NCI-H446 treated with DMSO at 0.1 percent for 48 hours (cell line): ENCODE results near the gene TUT1.
"Not testable (repeated sequence)": the region's sequence is repeated elsewhere in the genome, so short reads cannot be mapped to it uniquely, and the experiment has no call there.

Source experiments
- DNase-seq: peaks from one replicate; lab custom pipeline; 2025; lab: John Stamatoyannopoulos, UW

The TUT1 gene

GRCh38 chr11:62605467-62605866 lies 14.1 kb upstream of the TUT1 start:
- no peak for DNase-seq

GRCh38 chr11:62604460-62605120 lies 13.3 kb upstream of the TUT1 start:
- DNase-seq = no peak

- no peak for DNase-seq
Observed at GRCh38 chr11:62603776-62604299, 12.5 kb upstream of the TUT1 start.

GRCh38 chr11:62603072-62603408 lies 11.7 kb upstream of the TUT1 start:
- DNase-seq = no peak

GRCh38 chr11:62602141-62603071 lies 11.1 kb upstream of the TUT1 start:
- DNase-seq = peak; percentile 37

- DNase-seq = peak; percentile 98
Observed at GRCh38 chr11:62601372-62602140, 10.2 kb upstream of the TUT1 start, which contains the start of gene MTA2. Gene MTA2 (minus strand): TSS chr11:62601865. CDS start chr11:62601450, 415 bp downstream.

GRCh38 chr11:62601122-62601371 lies 9.7 kb upstream of the TUT1 start:
- no peak for DNase-seq

GRCh38 chr11:62600367-62601121 lies 9.2 kb upstream of the TUT1 start:
- no peak for DNase-seq

- no peak for DNase-seq
Observed at GRCh38 chr11:62599901-62600300, 8.6 kb upstream of the TUT1 start.

- DNase-seq = peak; percentile 95
Observed at GRCh38 chr11:62599069-62599696, 7.9 kb upstream of the TUT1 start.

GRCh38 chr11:62595124-62595523 lies 3.8 kb upstream of the TUT1 start:
- no peak for DNase-seq

- no peak for DNase-seq
Observed at GRCh38 chr11:62593434-62594044, 2.2 kb upstream of the TUT1 start.

GRCh38 chr11:62592989-62593421 lies 1.7 kb upstream of the TUT1 start:
- no peak for DNase-seq

- no peak for DNase-seq
Observed at GRCh38 chr11:62592146-62592815, 958 bp upstream of the TUT1 start.

- DNase-seq = no peak
Observed at GRCh38 chr11:62588966-62589637, 2.2 kb downstream of the TUT1 start.

GRCh38 chr11:62585356-62585755 lies 6.0 kb downstream of the TUT1 start:
- DNase-seq = not testable (repeated sequence)

- not testable (repeated sequence) for DNase-seq
Observed at GRCh38 chr11:62581735-62582134, 9.6 kb downstream of the TUT1 start.

GRCh38 chr11:62580959-62581715 lies 10.2 kb downstream of the TUT1 start:
- DNase-seq = no peak

- no peak for DNase-seq
Observed at GRCh38 chr11:62579252-62579651, 12.1 kb downstream of the TUT1 start.
